GM18498 (cell line): ENCODE results near the gene ABHD12.
"Not testable (repeated sequence)": the region's sequence is repeated elsewhere in the genome, so short reads cannot be mapped to it uniquely, and the experiment has no call there.

Experiments
- ATAC-seq: cut with Tn5 transposase; IDR thresholded peaks from one replicate; pipeline ENCODE4 v1.9.1; 2021; ENCODE audit warnings: mild to moderate bottlenecking, moderate library complexity; ENCODE audit not compliant: unreplicated experiment

ABHD12 gene

GRCh38 chr20:25355011-25355595 is 35.5 kb downstream of the ABHD12 start:
- no peak for ATAC-seq

- no peak for ATAC-seq
Measured at GRCh38 chr20:25353747-25354705, 36.6 kb downstream of the ABHD12 start.

GRCh38 chr20:25353353-25353746 is 37.3 kb downstream of the ABHD12 start:
- ATAC-seq: no peak

GRCh38 chr20:25352746-25353145 is 37.9 kb downstream of the ABHD12 start:
- no peak for ATAC-seq

- ATAC-seq: no peak
Measured at GRCh38 chr20:25351024-25351360, 39.6 kb downstream of the ABHD12 start.

- ATAC-seq: no peak
Measured at GRCh38 chr20:25346349-25346748, 44.3 kb downstream of the ABHD12 start.

GRCh38 chr20:25345721-25346120 is 44.9 kb downstream of the ABHD12 start:
- no peak for ATAC-seq

GRCh38 chr20:25344634-25345033 is 46.0 kb downstream of the ABHD12 start:
- no peak for ATAC-seq

GRCh38 chr20:25341716-25342680 is 48.6 kb downstream of the ABHD12 start:
- no peak for ATAC-seq

GRCh38 chr20:25340380-25340779 is 50.3 kb downstream of the ABHD12 start:
- no peak for ATAC-seq

GRCh38 chr20:25339608-25340007 is 51.0 kb downstream of the ABHD12 start:
- no peak for ATAC-seq

- ATAC-seq: no peak
Measured at GRCh38 chr20:25338112-25339023, 52.3 kb downstream of the ABHD12 start.

GRCh38 chr20:25336561-25337422 is 53.8 kb downstream of the ABHD12 start:
- no peak for ATAC-seq

GRCh38 chr20:25334972-25335371 is 55.7 kb downstream of the ABHD12 start:
- not testable (repeated sequence) for ATAC-seq

- ATAC-seq: no peak
Measured at GRCh38 chr20:25328954-25329498, 61.6 kb downstream of the ABHD12 start.

GRCh38 chr20:25327521-25328235 is 63.0 kb downstream of the ABHD12 start:
- ATAC-seq: no peak

GRCh38 chr20:25325997-25326396 is 64.6 kb downstream of the ABHD12 start:
- no peak for ATAC-seq

GRCh38 chr20:25325073-25325472 is 65.6 kb downstream of the ABHD12 start:
- ATAC-seq: no peak
